COLO829 (cell line): Measurements from ENCODE around the gene ALS2CL.
A peak's percentile ranks its signal among the peaks of the same experiment; 100 is the strongest.

Experiments
- DNase-seq: peaks from one replicate; pipeline ENCODE4 v3.0.0; 2012; ENCODE audit warnings: low spot score

ALS2CL gene

GRCh38 chr3:46629551-46630517, 63.6 kb downstream of the ALS2CL start:
- DNase-seq: peak; percentile 40

DNA sequence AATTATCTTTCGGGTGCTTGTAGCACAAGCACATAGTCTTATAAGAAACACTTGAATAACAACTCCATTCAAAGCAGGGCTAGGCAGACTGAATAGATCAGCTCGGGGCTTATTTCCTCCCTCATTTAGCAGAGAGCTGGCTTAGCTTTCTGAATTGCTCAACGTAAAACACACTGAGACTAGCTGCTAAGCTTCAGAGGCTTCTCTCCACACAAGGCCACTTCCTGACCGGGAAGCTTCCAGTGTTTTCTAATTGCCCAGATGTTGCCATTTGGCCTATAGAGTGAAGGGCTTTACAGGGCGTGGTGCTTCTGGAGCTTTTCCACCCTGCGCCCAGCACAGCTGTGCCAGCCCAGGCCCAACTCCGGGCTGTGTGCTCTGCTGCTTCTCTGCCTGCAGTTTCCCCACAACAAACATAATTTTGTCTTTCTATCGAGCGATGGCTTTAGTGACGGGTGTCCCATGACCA, 64.5 kb downstream of the ALS2CL start:
- no peak for DNase-seq

- DNase-seq: no peak
These were observed 66.4 kb downstream of the ALS2CL start for GRCh38 chr3:46627078-46627477.

DNA sequence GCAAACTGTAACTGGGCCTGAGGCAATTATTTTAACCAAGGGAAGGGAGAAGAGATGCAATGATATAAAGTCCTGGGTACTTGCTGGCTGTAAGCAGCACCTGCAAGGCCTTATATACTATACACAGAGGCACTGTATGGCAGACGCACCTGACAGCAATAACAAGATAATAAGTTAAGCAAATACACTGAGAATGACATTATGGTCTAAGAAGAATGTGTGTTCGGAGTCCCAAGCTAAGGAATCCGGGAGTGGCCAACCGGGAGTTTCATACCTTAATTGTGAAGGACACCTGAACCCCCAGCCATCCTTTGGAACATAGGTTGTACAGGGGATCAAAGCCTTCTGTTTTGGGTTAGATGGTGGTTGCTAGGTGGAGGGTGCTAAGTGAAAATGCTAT, 67.4 kb downstream of the ALS2CL start:
- no peak for DNase-seq

- no peak for DNase-seq
These were observed 68.4 kb downstream of the ALS2CL start for GRCh38 chr3:46624975-46625490.

- no peak for DNase-seq
These were observed 68.9 kb downstream of the ALS2CL start for GRCh38 chr3:46624533-46624932.

GRCh38 chr3:46619845-46620778, 73.4 kb downstream of the ALS2CL start:
- DNase-seq: no peak
